IMR-90 (cell line): ENCODE results near the gene ETV3L.

Experiments used
- CEBPB ChIP-seq: IDR thresholded peaks from 2 replicates; pipeline ENCODE4 v1.6.1; 2012; ENCODE audit warnings: low read depth, low read length, improper control_type of control experiment
- MAFK ChIP-seq: IDR thresholded peaks from 2 replicates; pipeline ENCODE4 v1.6.1; 2012; ENCODE audit warnings: low read depth, low read length, improper control_type of control experiment
- MAZ ChIP-seq: IDR thresholded peaks from 2 replicates; pipeline ENCODE4 v1.6.1; 2012; ENCODE audit warnings: low read depth, mild to moderate bottlenecking, low read length, improper control_type of control experiment, moderate library complexity, borderline replicate concordance
- TF ChIP-seq, protein P1 (sequence below): conservative IDR thresholded peaks from 2 replicates; pipeline ENCODE4 v1.5.1; 2012; ENCODE audit warnings: mild to moderate bottlenecking, low read depth, low read length, improper control_type of control experiment
- TF ChIP-seq, protein P2 (sequence below): fragments of 150-350 bp; IDR thresholded peaks from 2 replicates; pipeline ENCODE4 v1.6.1; 2017; ENCODE audit warnings: mild to moderate bottlenecking, antibody characterized with exemption, low read length, low read depth

DNA sequence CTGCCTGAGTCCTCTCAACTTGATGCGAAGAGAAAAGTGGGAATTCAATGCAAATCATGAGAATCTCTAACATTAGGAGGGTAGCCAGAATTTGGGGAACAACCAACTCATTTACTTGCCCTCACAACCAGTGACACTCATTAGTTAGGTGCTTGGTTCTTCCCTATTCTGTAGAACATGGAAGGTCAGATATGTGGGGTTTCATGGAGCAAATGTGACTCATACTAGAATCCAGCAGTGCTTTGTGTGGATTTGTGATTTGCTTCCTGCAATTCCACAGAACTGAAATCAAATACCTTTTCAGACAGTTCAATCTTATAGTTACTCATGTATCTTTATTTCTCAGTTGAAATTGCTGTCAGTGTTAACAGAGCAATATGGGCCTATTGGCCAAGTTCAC is 45.5 kb upstream of the ETV3L start:
- TF ChIP-seq, protein P1, sequence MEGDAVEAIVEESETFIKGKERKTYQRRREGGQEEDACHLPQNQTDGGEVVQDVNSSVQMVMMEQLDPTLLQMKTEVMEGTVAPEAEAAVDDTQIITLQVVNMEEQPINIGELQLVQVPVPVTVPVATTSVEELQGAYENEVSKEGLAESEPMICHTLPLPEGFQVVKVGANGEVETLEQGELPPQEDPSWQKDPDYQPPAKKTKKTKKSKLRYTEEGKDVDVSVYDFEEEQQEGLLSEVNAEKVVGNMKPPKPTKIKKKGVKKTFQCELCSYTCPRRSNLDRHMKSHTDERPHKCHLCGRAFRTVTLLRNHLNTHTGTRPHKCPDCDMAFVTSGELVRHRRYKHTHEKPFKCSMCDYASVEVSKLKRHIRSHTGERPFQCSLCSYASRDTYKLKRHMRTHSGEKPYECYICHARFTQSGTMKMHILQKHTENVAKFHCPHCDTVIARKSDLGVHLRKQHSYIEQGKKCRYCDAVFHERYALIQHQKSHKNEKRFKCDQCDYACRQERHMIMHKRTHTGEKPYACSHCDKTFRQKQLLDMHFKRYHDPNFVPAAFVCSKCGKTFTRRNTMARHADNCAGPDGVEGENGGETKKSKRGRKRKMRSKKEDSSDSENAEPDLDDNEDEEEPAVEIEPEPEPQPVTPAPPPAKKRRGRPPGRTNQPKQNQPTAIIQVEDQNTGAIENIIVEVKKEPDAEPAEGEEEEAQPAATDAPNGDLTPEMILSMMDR, result no peak
- TF ChIP-seq MAFK (no peak), CEBPB (no peak), MAZ (no peak)
- TF ChIP-seq, protein P2, sequence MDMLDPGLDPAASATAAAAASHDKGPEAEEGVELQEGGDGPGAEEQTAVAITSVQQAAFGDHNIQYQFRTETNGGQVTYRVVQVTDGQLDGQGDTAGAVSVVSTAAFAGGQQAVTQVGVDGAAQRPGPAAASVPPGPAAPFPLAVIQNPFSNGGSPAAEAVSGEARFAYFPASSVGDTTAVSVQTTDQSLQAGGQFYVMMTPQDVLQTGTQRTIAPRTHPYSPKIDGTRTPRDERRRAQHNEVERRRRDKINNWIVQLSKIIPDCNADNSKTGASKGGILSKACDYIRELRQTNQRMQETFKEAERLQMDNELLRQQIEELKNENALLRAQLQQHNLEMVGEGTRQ, result no peak
